ENCODE measurements around the gene PGK1. TPM values are rescaled to one million over a fixed set of nuclear protein-coding genes. Genes with fewer than 3 reads are reported as not detected.

Gene PGK1
- total and polyA plus RNA-seq, 9 of the 15 experiments (the other 6 are each of a cell fraction or from before 2014, with no cell fraction given) = 199 to 1,378 (median 378) TPM

GRCh38 chrX:78102091-78102490 lies 2.0 kb upstream of the PGK1 start (continued):
- TF ChIP-seq ZNF551 (CRISPR knock-in tag; IDR thresholded peaks at IDR 0.05) (no peak), POU5F1 (IDR thresholded peaks at IDR 0.05; ENCODE audit: borderline replicate concordance, low read depth, low read length, partially characterized antibody) (no peak), POLR2B (IDR thresholded peaks at IDR 0.05; ENCODE audit: low read depth, partially characterized antibody) (no peak), HLTF (IDR thresholded peaks at IDR 0.05) (no peak), ZBTB7A (IDR thresholded peaks at IDR 0.05; ENCODE audit: borderline replicate concordance, control insufficient read depth, low read depth, low read length) (no peak), IFI16 (CRISPR knock-in tag; IDR thresholded peaks at IDR 0.05) (no peak)

DNA sequence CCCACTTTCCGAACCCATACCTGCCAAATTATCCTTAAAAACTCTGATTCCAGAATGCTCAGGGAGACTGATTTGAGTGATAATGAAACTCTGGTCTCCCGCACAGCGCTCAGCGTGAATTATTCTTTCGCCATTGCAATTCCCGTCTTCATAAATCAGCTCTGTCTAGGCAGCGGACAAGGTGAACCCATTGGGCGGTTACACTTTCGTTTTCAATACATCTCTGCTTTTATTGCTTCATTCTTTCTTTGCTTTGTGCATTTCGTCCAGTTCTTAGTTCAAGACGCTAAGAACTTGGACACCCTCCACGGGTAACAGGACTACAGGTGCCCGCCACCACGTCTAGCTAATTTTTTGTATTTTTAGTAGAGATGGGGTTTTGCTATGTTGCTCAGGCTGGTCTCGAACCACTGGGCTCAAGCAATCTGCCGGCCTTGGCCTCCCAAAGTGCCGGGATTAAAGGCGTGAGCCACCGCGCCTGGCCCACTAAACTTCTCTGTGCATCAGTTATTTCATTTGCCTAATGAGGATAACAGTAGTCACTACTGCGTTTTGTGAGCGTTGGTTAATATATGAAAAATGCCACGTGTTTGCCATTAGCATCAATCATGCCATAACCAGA lies 936 bp upstream of the PGK1 start:
- intact Hi-C loops (cut with micrococcal nuclease) (loop anchor here (5.0 kb wide), 1 partner anchor 206 kb away; the partner anchor contains the start of genes COX7B and MAGT1), in situ Hi-C loops (cut with MboI) (no loop called here)
- peak overlapping the region; percentile 37 for H3K4me3 ChIP-seq
- no peaks in the 10 kb centered on the region for H3K9me3 ChIP-seq (replicated peaks; ENCODE audit: control insufficient read depth, insufficient read depth, low read depth, low read length)
- H4K20me1 ChIP-seq (replicated peaks; ENCODE audit: control insufficient read depth, insufficient read depth, low read length) = peaks cover 32% of the 10 kb centered on the region
- peak overlapping the region; percentile 78 for H3K4me2 ChIP-seq (ENCODE audit: insufficient read depth, low read length)
- H3K36me3 ChIP-seq (ENCODE audit: control insufficient read depth, insufficient read depth, low read length) = peaks cover 33% of the 10 kb centered on the region
- H3K27me3 ChIP-seq (ENCODE audit: control insufficient read depth in 2 of 2, insufficient read depth in 2 of 2, low read length in 2 of 2) = no peaks in the 10 kb centered on the region
- ATAC-seq (no peak), FAIRE-seq (no peak), DNase-seq (ENCODE audit: extremely low read depth in 1 of 4, low spot score in 3 of 4) (no peak)
- BruUV-seq (replicated peaks) = no TSS peak
- no peaks in the 10 kb centered on the region for H3K9me1 ChIP-seq (ENCODE audit: control insufficient read depth, insufficient read depth, low read length)
- CTCF ChIA-PET (ENCODE audit: low intra/inter-chr PET ratio) = no interaction called here
- peaks cover 5 to 6% of the 10 kb centered on the region in 2 experiments; a peak in 3 of 5 replicates for H3K4me1 ChIP-seq (replicated peaks in 1 of 2; ENCODE audit: control insufficient read depth in 2 of 2, insufficient read depth in 2 of 2, low read length in 2 of 2)
- 0 out of 2 replicates have a peak, but pooled peaks have one; percentile 20 for TF ChIP-seq MBD1 (CRISPR knock-in tag; IDR thresholded peaks at IDR 0.05)
- no peak for TF ChIP-seq DIDO1 (tag; IDR thresholded peaks at IDR 0.05; ENCODE audit: low read depth)
- no peak for TF ChIP-seq SIN3A (IDR thresholded peaks at IDR 0.05; ENCODE audit: borderline replicate concordance in 2 of 2, control insufficient read depth in 1 of 2, low read depth in 2 of 2, low read length in 2 of 2)
- no peak for TF ChIP-seq FOXK2 (conservative IDR thresholded peaks at IDR 0.05 in 1 of 2, IDR thresholded peaks at IDR 0.05 in 1 of 2; ENCODE audit: low read depth in 2 of 2)
- H3K9ac ChIP-seq (ENCODE audit: insufficient read depth in 1 of 2, low read depth in 2 of 2, low read length in 2 of 2) = peak overlapping the region in 1 of 2 experiments; percentile 62; a peak in 3 of 4 replicates
- H2AFZ ChIP-seq (ENCODE audit: low read depth, low read length) = peak overlapping the region; percentile 93
- 79% methylated on average over 21 of the region's 23 CpGs for WGBS (ENCODE audit: insufficient coverage, low coverage, missing lambda C conversion rate)
- H3K27ac ChIP-seq (ENCODE audit: extremely low read depth, low read depth, low read length) = peak overlapping the region; percentile 91
- POLR2A ChIA-PET = interaction anchor here (0.6 kb wide), 1 partner anchor 38 kb away, joined by 3 read pairs; no protein-coding TSS in a partner anchor
- peaks cover 41% of the 10 kb centered on the region for H3K79me2 ChIP-seq (ENCODE audit: control insufficient read depth, insufficient read depth, low read length)

All from K562 (cell line).